ENCODE measurements around the gene PCBP3. TPM values are rescaled to one million over a fixed set of nuclear protein-coding genes. Genes with fewer than 3 reads are reported as not detected.

PCBP3 gene
- total RNA-seq, 1 experiment from 2014 or later, result 10.9 TPM

- H3K4ac ChIP-seq (ENCODE audit: low read depth, low read length), result no peak overlapping the region
- no peak overlapping the region for H4K5ac ChIP-seq (ENCODE audit: insufficient read length, low read depth, low read length)
- no peak overlapping the region for H3K4me3 Mint-ChIP-seq
- no peaks in the 10 kb centered on the region for H3K23me2 ChIP-seq (ENCODE audit: insufficient read length, low read depth, low read length, poor library complexity, severe bottlenecking)
- H2BK12ac ChIP-seq (ENCODE audit: insufficient read length, low read depth, low read length), result no peak overlapping the region
- no peak overlapping the region for H2BK5ac ChIP-seq (ENCODE audit: insufficient read length, low read length)
- no peak for TF ChIP-seq CTCF (conservative IDR thresholded peaks at IDR 0.05)
- H4K20me1 ChIP-seq (ENCODE audit: control insufficient read depth, insufficient read depth, insufficient read length), result no peaks in the 10 kb centered on the region
- no peak overlapping the region for H3K14ac ChIP-seq (ENCODE audit: insufficient read depth, low read length)
- no CpG with 5 or more reads among the region's 13 CpGs for WGBS (ENCODE audit: extremely low coverage, insufficient read length, low lambda C conversion rate)
- H3K9ac ChIP-seq (ENCODE audit: extremely low read depth, insufficient read length, low read length), result no peak overlapping the region
- H3K18ac ChIP-seq (ENCODE audit: insufficient read length, low read depth, low read length), result no peak overlapping the region
- H3K9me3 ChIP-seq (ENCODE audit: control insufficient read depth, low read depth, low read length), result no peaks in the 10 kb centered on the region
- H4K91ac ChIP-seq (ENCODE audit: insufficient read length, low read depth, low read length), result no peak overlapping the region
- no peak overlapping the region for H3T11ph ChIP-seq (ENCODE audit: low read length)
- no peaks in the 10 kb centered on the region for H3K79me1 ChIP-seq (ENCODE audit: insufficient read depth, low read depth, low read length, poor library complexity, severe bottlenecking)
- H3K4me2 ChIP-seq (ENCODE audit: insufficient read depth, insufficient read length, low read length), result no peak overlapping the region
- H2AFZ ChIP-seq (ENCODE audit: low read length), result no peak overlapping the region
- no peaks in the 10 kb centered on the region for H3K4me1 ChIP-seq (ENCODE audit: insufficient read depth, low read length)
- H3K23ac ChIP-seq (ENCODE audit: insufficient read length, low read depth, low read length), result no peak overlapping the region
- H3K9me3 Mint-ChIP-seq, result no peaks in the 10 kb centered on the region
- H4K8ac ChIP-seq (replicated peaks; ENCODE audit: insufficient read length, low read depth, low read length), result no peak overlapping the region
- H2BK120ac ChIP-seq (ENCODE audit: low read depth, low read length, poor library complexity, severe bottlenecking), result no peak overlapping the region
- no peak overlapping the region for H2AK5ac ChIP-seq (ENCODE audit: insufficient read length, low read length)
- no peak overlapping the region for H2BK20ac ChIP-seq (ENCODE audit: low read depth, low read length, poor library complexity, severe bottlenecking)
- H3K36me3 Mint-ChIP-seq (ENCODE audit: insufficient read depth in 1 of 3, low read depth in 3 of 3), result 0 out of 7 replicates have a peak, but pooled peaks cover 0 to 2% (median 0%) of the 10 kb centered on the region in 3 experiments
- H3K79me2 ChIP-seq (ENCODE audit: insufficient read depth, low read length), result no peaks in the 10 kb centered on the region
- no peak overlapping the region for H3K56ac ChIP-seq (ENCODE audit: insufficient read length, low read depth, low read length)
- H2BK15ac ChIP-seq (ENCODE audit: low read depth, low read length), result no peak overlapping the region
- H3K27me3 ChIP-seq (ENCODE audit: insufficient read depth, low read length), result no peaks in the 10 kb centered on the region
- H3K4me1 Mint-ChIP-seq, result 0 out of 4 replicates have a peak, but pooled peaks cover 0 to 3% of the 10 kb centered on the region in 2 experiments
- peak overlapping the region in 1 of 3 experiments; percentile 45; a peak in 1 of 7 replicates for H3K27ac Mint-ChIP-seq
- no peak for DNase-seq
- H3K27ac ChIP-seq (ENCODE audit: insufficient read length, low read depth, low read length), result no peak overlapping the region
- H3K27me3 Mint-ChIP-seq (ENCODE audit: low read depth), result peaks cover 6% of the 10 kb centered on the region
These were observed 273.7 kb downstream of the PCBP3 start for GRCh38 chr21:45917241-45917640.
